GM10266 (cell line): ENCODE measurements around the gene NEK1.

Experiments used
- DNase-seq: peaks from one replicate; pipeline ENCODE4 v3.0.0; 2012; ENCODE audit errors: extremely low spot score
- CTCF ChIP-seq: IDR thresholded peaks from 2 replicates; pipeline ENCODE4 v1.5.1; 2012; ENCODE audit warnings: mild to moderate bottlenecking, low read depth; ENCODE audit not compliant: control insufficient read depth, insufficient read depth; ENCODE audit errors: missing control alignments

Gene NEK1

GRCh38 chr4:169446824-169447223 lies 165.6 kb downstream of the NEK1 start:
- no peak for DNase-seq
- no peak for TF ChIP-seq CTCF

- DNase-seq: no peak
- no peak for TF ChIP-seq CTCF
Observed at GRCh38 chr4:169443748-169444147, 168.6 kb downstream of the NEK1 start.

GRCh38 chr4:169440446-169440845 lies 171.9 kb downstream of the NEK1 start:
- no peak for TF ChIP-seq CTCF
- DNase-seq: no peak

GRCh38 chr4:169439244-169439643 lies 173.1 kb downstream of the NEK1 start:
- DNase-seq: no peak
- no peak for TF ChIP-seq CTCF

GRCh38 chr4:169438057-169438480 lies 174.3 kb downstream of the NEK1 start:
- DNase-seq: peak; percentile 47
- no peak for TF ChIP-seq CTCF

GRCh38 chr4:169437299-169438047 lies 174.9 kb downstream of the NEK1 start:
- no peak for TF ChIP-seq CTCF
- DNase-seq: peak; percentile 54

GRCh38 chr4:169436734-169437133 lies 175.6 kb downstream of the NEK1 start:
- DNase-seq: no peak
- no peak for TF ChIP-seq CTCF
